GM21367 (cell line): ENCODE results near the gene CALR3.
"Not testable (repeated sequence)": the region's sequence is repeated elsewhere in the genome, so short reads cannot be mapped to it uniquely, and the experiment has no call there.

Source experiments
- ATAC-seq: cut with Tn5 transposase; IDR thresholded peaks from one replicate; pipeline ENCODE4 v1.9.1; 2021; ENCODE audit not compliant: unreplicated experiment

Gene CALR3

GRCh38 chr19:16524991-16525734 is 29.2 kb upstream of the CALR3 start:
- no peak for ATAC-seq

GRCh38 chr19:16522559-16523377 is 26.8 kb upstream of the CALR3 start:
- ATAC-seq: no peak

- no peak for ATAC-seq
Measured at GRCh38 chr19:16521715-16522289, 25.8 kb upstream of the CALR3 start.

- no peak for ATAC-seq
Measured at GRCh38 chr19:16520986-16521624, 25.1 kb upstream of the CALR3 start.

GRCh38 chr19:16520074-16520973 is 24.4 kb upstream of the CALR3 start:
- ATAC-seq: no peak

GRCh38 chr19:16519230-16519687 is 23.3 kb upstream of the CALR3 start:
- no peak for ATAC-seq

- ATAC-seq: no peak
Measured at GRCh38 chr19:16518483-16519229, 22.7 kb upstream of the CALR3 start.

GRCh38 chr19:16518061-16518460 is 22.1 kb upstream of the CALR3 start:
- no peak for ATAC-seq

GRCh38 chr19:16516923-16517610 is 21.1 kb upstream of the CALR3 start:
- no peak for ATAC-seq

GRCh38 chr19:16516381-16516780 is 20.4 kb upstream of the CALR3 start:
- no peak for ATAC-seq

GRCh38 chr19:16514383-16515019 is 18.5 kb upstream of the CALR3 start:
- ATAC-seq: no peak

GRCh38 chr19:16512611-16513010 is 16.6 kb upstream of the CALR3 start:
- ATAC-seq: not testable (repeated sequence)

GRCh38 chr19:16509141-16510061 is 13.4 kb upstream of the CALR3 start:
- no peak for ATAC-seq

- ATAC-seq: no peak
Measured at GRCh38 chr19:16508546-16508945, 12.6 kb upstream of the CALR3 start.

- no peak for ATAC-seq
Measured at GRCh38 chr19:16506961-16507360, 11.0 kb upstream of the CALR3 start.

- ATAC-seq: not testable (repeated sequence)
Measured at GRCh38 chr19:16506161-16506560, 10.2 kb upstream of the CALR3 start.

GRCh38 chr19:16504271-16504670 is 8.3 kb upstream of the CALR3 start:
- ATAC-seq: no peak
